GM19324 (cell line): ENCODE data around the gene UQCRQ.

Source experiments
- ATAC-seq: cut with Tn5 transposase; IDR thresholded peaks from one replicate; pipeline ENCODE4 v1.9.1; 2021; ENCODE audit warnings: mild to moderate bottlenecking, moderate library complexity; ENCODE audit not compliant: unreplicated experiment, low FRiP score

UQCRQ gene

GRCh38 chr5:132898094-132898493 lies 31.7 kb downstream of the UQCRQ start:
- ATAC-seq, result no peak

GRCh38 chr5:132901036-132901435 lies 34.6 kb downstream of the UQCRQ start:
- ATAC-seq, result no peak

GRCh38 chr5:132901730-132902129 lies 35.3 kb downstream of the UQCRQ start:
- ATAC-seq, result no peak

DNA sequence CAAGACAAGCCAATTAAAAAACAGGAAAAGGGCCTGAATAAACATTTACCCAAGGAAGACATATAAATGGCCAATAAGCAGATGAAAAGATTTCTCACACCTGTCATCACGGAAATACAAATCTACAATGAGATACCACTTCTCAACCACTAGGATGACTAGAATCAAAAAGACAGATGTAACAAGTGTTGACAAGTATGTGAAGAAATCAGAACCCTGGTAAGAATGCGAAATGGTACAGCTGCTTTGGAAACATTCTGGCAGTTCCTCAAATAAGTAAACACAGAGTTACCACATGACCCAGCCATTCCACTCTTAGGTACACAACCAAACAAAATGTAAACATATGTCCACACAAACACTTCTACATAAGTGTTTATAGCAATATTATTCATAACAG lies 39.5 kb downstream of the UQCRQ start:
- ATAC-seq, result no peak

DNA sequence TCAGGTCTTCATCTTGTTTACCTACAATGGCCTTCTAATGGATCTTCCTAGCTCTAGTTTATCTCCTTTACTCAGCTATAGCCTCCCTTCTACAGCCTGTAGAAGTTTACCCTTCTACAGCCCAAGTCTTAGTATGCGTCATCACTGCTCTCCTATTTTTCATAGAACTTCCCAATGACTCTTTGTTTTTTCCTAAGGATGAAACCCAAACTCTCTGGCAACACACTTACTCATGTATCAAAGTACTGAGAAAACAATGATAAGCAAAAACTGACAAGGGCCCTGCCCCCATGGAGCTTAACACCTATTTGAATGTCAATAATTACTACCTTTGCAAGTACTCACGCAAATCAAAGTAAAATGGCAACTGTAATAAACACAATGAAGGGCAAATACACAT lies 40.7 kb downstream of the UQCRQ start:
- no peak for ATAC-seq

GRCh38 chr5:132909702-132910101 lies 43.3 kb downstream of the UQCRQ start:
- no peak for ATAC-seq

DNA sequence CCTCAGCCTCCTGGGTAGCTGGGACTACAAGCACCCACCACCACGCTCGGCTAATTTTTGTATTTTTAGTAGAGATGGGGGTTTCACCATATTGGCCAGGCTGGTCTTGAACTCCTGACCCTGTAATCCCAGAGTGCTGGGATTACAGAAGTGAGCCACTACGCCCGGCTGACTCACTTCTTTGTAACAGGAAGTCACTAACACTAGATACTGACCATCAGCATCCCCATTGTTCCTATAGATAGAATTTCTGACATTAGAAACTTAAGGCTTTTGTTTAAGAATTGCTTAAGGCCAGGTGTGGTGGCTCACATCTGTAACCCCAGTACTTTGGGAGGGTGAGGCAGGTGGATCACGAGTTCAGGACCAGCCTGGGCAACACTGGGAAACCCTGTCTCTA lies 49.2 kb downstream of the UQCRQ start:
- ATAC-seq, result no peak

DNA sequence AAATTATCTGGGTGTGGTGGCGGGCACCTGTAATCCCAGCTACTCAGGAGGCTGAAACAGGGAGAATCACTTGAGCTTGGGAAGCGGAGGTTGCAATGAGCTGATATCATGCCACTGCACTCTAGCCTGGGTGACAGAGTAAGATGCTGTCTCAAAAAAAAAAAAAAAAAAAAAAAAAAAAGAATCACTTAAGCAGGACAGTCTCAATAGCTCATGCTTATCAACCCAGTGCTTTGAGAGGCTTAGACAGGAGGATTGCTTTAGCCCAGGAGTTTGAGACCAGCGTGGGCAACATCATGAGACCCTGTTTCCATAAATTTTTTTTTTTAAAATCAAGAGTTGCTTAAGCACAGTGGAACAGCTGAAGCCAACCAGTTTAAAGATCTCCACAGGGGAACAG lies 49.6 kb downstream of the UQCRQ start:
- no peak for ATAC-seq
